ENCODE results near the gene PRDM16. TPM values are rescaled to one million over a fixed set of nuclear protein-coding genes. Genes with fewer than 3 reads are reported as not detected.

The PRDM16 gene
- polyA plus RNA-seq, 1 experiment, result 0.06 TPM

GRCh38 chr1:3243304-3243703 is 174.3 kb downstream of the PRDM16 start:
- ChIA-PET CTCF (interaction anchor here (1.1 kb wide), 1 partner anchor 75 kb away, joined by 3 read pairs; no protein-coding TSS in a partner anchor), POLR2A (no interaction called here)
- no peak for DNase-seq (ENCODE audit: low read depth, low spot score)
- Histone ChIP-seq H3K27ac (ENCODE audit: low read depth, low read length) (no peak overlapping the region), H3K9me3 (ENCODE audit: control insufficient read depth, insufficient read depth, low read length) (peaks cover 19% of the 10 kb centered on the region), H3K4me3 (ENCODE audit: low read depth, low read length) (no peak overlapping the region), H3K27me3 (ENCODE audit: control insufficient read depth, insufficient read depth, low read length) (peaks cover 2% of the 10 kb centered on the region)
- no peak for TF ChIP-seq CTCF (IDR thresholded peaks at IDR 0.05; ENCODE audit: low read depth, low read length)

- TF ChIP-seq CTCF (IDR thresholded peaks at IDR 0.05; ENCODE audit: low read depth, low read length), result no peak
Measured at GRCh38 chr1:3244025-3244926, 175.3 kb downstream of the PRDM16 start.

GRCh38 chr1:3244927-3245315 is 175.9 kb downstream of the PRDM16 start:
- Histone ChIP-seq H3K27ac (ENCODE audit: low read depth, low read length) (no peak overlapping the region), H3K27me3 (ENCODE audit: control insufficient read depth, insufficient read depth, low read length) (no peaks in the 10 kb centered on the region), H3K4me3 (ENCODE audit: low read depth, low read length) (no peak overlapping the region), H3K9me3 (ENCODE audit: control insufficient read depth, insufficient read depth, low read length) (peaks cover 13% of the 10 kb centered on the region)
- DNase-seq (ENCODE audit: low read depth, low spot score), result no peak
- no peak for TF ChIP-seq CTCF (IDR thresholded peaks at IDR 0.05; ENCODE audit: low read depth, low read length)
- ChIA-PET POLR2A (no interaction called here), CTCF (no interaction called here)

More at GRCh38 chr1:3244025-3244926, 175.3 kb downstream of the PRDM16 start:
- POLR2A ChIA-PET, result no interaction called here
- no peak overlapping the region for H3K27ac ChIP-seq (ENCODE audit: low read depth, low read length)
- H3K4me3 ChIP-seq (ENCODE audit: low read depth, low read length), result no peak overlapping the region
- CTCF ChIA-PET, result interaction anchor here (1.1 kb wide), 1 partner anchor 74 kb away, joined by 3 read pairs; no protein-coding TSS in a partner anchor
- H3K27me3 ChIP-seq (ENCODE audit: control insufficient read depth, insufficient read depth, low read length), result peaks cover 2% of the 10 kb centered on the region
- H3K9me3 ChIP-seq (ENCODE audit: control insufficient read depth, insufficient read depth, low read length), result peaks cover 13% of the 10 kb centered on the region
- DNase-seq (ENCODE audit: low read depth, low spot score), result no peak

- H3K27ac ChIP-seq (ENCODE audit: low read depth, low read length), result no peak overlapping the region
- TF ChIP-seq CTCF (IDR thresholded peaks at IDR 0.05; ENCODE audit: low read depth, low read length), result no peak
- POLR2A ChIA-PET, result no interaction called here
- no peak for DNase-seq (ENCODE audit: low read depth, low spot score)
- peaks cover 12% of the 10 kb centered on the region for H3K9me3 ChIP-seq (ENCODE audit: control insufficient read depth, insufficient read depth, low read length)
- CTCF ChIA-PET, result no interaction called here
- no peaks in the 10 kb centered on the region for H3K27me3 ChIP-seq (ENCODE audit: control insufficient read depth, insufficient read depth, low read length)
- no peak overlapping the region for H3K4me3 ChIP-seq (ENCODE audit: low read depth, low read length)
Measured at GRCh38 chr1:3245344-3245743, 176.3 kb downstream of the PRDM16 start.

GRCh38 chr1:3245768-3246167 is 176.8 kb downstream of the PRDM16 start:
- no peak overlapping the region for H3K4me3 ChIP-seq (ENCODE audit: low read depth, low read length)
- no peak for TF ChIP-seq CTCF (IDR thresholded peaks at IDR 0.05; ENCODE audit: low read depth, low read length)
- peaks cover 7% of the 10 kb centered on the region for H3K9me3 ChIP-seq (ENCODE audit: control insufficient read depth, insufficient read depth, low read length)
- ChIA-PET POLR2A (no interaction called here), CTCF (no interaction called here)
- H3K27me3 ChIP-seq (ENCODE audit: control insufficient read depth, insufficient read depth, low read length), result no peaks in the 10 kb centered on the region
- DNase-seq (ENCODE audit: low read depth, low spot score), result no peak
- H3K27ac ChIP-seq (ENCODE audit: low read depth, low read length), result no peak overlapping the region

Data from AG04450 (cell line).